ENCODE measurements around the gene RHBDL1.

The RHBDL1 gene

DNA sequence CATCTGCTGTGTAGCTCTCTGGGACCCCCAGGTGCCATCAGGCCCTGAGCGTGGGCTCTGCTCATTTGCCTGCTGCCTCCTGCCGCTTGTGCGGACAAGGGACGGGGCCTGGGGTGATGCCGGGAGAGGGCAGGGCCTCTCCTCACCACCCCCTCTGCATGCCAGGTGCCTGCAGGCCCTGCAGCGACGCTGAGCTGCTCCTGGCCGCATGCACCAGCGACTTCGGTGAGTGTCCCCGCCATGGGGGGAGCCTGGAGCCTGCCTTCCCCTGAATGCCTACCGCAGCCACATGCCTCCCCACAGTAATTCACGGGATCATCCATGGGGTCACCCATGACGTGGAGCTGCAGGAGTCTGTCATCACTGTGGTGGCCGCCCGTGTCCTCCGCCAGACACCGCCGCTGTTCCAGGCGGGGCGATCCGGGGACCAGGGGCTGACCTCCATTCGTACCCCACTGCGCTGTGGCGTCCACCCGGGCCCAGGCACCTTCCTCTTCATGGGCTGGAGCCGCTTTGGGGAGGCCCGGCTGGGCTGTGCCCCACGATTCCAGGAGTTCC, 41.4 kb downstream of the RHBDL1 start:
- H3K36me3 Mint-ChIP-seq (ENCODE audit: insufficient read depth): peaks cover 13% of the 10 kb centered on the region
- DNase-seq: no peak
- H3K4me3 Mint-ChIP-seq: peak overlapping the region; percentile 56 to 65
- peaks cover 15 to 17% of the 10 kb centered on the region in 2 donors for H3K4me1 Mint-ChIP-seq (ENCODE audit: low read depth in 2 of 2)
- peaks cover 0 to 8% of the 10 kb centered on the region in 2 donors for H3K27me3 Mint-ChIP-seq
- no peak overlapping the region for H3K27ac Mint-ChIP-seq
- ATAC-seq (replicated peaks): no peak
- no peaks in the 10 kb centered on the region for H3K9me3 Mint-ChIP-seq

DNA sequence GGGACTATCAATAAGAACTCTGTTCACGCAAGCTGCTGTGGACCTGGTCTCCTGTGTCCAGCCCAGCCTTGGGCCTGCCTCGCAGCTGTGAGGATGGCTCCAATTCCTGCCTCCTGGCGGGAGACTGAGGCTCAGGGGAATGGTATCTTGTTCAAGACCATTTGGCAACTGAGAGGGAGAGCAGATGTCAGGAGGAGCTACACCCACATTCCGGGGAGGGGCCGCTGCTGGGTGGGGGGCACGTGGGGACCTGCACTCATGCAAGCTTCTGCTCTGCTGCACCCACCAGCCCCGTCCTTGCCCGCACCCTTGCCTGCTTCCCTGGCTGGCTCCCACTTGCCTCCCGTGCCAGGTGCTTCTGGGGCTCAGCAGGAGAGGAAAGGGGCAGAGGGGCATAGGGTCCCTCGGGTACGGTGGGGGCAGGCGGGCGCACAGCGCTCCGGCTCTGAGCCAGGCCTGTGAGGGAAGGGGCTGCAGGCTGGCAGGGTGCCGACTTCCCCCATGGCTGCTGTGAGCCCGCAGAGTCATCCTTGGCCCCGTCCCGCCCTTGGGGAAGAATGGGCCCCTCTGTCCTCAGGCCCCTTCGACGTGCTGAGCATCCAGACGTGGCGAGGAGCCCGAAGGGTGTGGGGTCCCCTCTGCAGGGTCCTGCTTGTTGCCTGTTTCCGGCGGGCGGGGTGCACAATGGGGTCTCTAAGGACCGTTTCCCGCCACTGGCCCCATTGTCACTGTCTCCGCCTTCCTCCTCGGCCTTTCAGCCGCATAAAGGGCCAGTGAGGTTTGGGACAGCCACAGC, 42.2 kb downstream of the RHBDL1 start:
- peaks cover 0 to 8% of the 10 kb centered on the region in 2 donors for H3K27me3 Mint-ChIP-seq
- ATAC-seq (replicated peaks): no peak
- peaks cover 17% of the 10 kb centered on the region for H3K36me3 Mint-ChIP-seq (ENCODE audit: insufficient read depth)
- H3K9me3 Mint-ChIP-seq: no peaks in the 10 kb centered on the region
- H3K4me3 Mint-ChIP-seq: no peak overlapping the region
- peaks cover 17 to 19% of the 10 kb centered on the region in 2 donors for H3K4me1 Mint-ChIP-seq (ENCODE audit: low read depth in 2 of 2)
- H3K27ac Mint-ChIP-seq: no peak overlapping the region
- DNase-seq: no peak

DNA sequence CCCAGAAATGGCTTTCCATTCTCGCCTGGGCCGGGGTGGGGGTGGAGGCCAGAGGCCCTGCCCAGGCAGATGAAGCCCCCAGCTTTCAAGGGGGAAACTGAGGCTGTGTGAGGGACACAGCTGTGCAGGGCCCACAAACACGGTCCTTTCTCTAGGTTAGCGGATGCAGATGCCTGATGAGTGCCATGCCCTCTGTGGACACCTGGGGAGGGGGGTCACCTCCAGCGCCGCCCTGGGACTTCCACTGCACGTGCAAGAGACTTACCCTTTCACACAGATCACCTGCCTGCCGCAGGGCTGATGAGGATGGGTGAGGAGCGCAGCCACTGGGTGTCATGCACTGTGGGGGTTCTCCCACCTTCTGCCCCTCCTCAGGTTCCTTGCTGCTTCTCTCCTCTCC, 42.9 kb downstream of the RHBDL1 start:
- Mint-ChIP-seq H3K4me1 (ENCODE audit: low read depth in 2 of 2) (peaks cover 18 to 19% of the 10 kb centered on the region in 2 donors), H3K36me3 (ENCODE audit: insufficient read depth) (peaks cover 17% of the 10 kb centered on the region), H3K9me3 (no peaks in the 10 kb centered on the region), H3K27ac (no peak overlapping the region), H3K27me3 (peaks cover 0 to 8% of the 10 kb centered on the region in 2 donors), H3K4me3 (no peak overlapping the region)
- DNase-seq: no peak
- no peak for ATAC-seq (replicated peaks)

DNA sequence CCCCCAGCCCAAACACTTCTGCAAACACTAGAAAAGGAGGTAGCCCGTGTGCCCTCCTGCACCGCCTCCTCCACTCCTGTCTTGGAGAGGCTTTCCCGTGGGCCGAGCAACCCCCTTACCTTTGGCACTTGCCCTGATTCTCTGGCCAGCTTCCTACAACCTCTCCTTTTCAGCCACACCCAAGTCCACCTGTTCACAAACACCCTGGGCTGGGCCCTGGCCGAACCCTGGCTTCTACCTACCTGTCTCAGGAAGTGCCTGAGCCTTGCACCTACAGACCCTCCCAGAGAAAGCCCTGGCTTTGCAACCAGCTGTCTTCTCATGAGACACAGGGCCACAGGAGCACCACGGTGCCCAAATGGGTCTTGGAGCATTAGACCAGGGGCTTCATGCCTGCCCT, 43.5 kb downstream of the RHBDL1 start:
- ATAC-seq (replicated peaks) (no peak), DNase-seq (no peak)
- H3K9me3 Mint-ChIP-seq: no peaks in the 10 kb centered on the region
- H3K27ac Mint-ChIP-seq: peak overlapping the region in 1 of 2 donors; percentile 68
- H3K4me1 Mint-ChIP-seq (ENCODE audit: low read depth in 2 of 2): peaks cover 18 to 19% of the 10 kb centered on the region in 2 donors
- H3K4me3 Mint-ChIP-seq: peak overlapping the region; percentile 84 to 85
- peaks cover 15% of the 10 kb centered on the region for H3K36me3 Mint-ChIP-seq (ENCODE audit: insufficient read depth)
- H3K27me3 Mint-ChIP-seq: peaks cover 0 to 8% of the 10 kb centered on the region in 2 donors

DNA sequence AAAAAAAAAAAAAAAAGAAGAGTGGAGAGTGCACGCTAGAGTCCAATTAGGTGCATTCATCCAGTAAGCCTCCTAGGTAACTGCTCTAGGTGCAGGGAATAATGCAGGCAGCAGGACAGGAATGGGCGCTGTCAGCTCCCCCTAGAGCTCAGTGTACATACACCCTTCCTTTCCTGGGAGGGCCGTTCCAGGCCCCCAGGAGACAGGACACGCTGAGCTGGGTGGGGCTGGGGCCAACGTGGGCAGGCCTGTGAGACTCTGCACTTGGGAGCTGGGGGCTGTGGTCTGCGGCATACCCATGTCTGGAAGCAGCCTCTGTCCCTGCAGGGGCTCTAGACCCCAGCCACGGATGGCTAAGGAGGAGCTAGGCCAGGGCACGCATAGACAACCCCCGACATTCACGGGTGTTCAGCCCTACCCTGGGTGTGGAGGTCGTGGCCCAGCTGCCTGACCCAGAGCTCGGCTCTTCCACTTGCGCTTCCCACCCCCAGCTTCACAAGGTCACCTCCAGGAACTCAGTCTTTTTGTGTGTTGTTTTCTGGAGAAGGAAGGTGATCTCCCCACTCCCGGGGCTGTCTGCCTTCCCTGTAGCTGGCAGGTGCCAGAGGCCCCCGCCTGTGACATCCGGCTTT, 44.5 kb downstream of the RHBDL1 start:
- Mint-ChIP-seq H3K4me1 (ENCODE audit: low read depth in 2 of 2) (peaks cover 18 to 19% of the 10 kb centered on the region in 2 donors), H3K27ac (peak overlapping the region; percentile 69 to 71)
- no peak for ATAC-seq (replicated peaks)

DNA sequence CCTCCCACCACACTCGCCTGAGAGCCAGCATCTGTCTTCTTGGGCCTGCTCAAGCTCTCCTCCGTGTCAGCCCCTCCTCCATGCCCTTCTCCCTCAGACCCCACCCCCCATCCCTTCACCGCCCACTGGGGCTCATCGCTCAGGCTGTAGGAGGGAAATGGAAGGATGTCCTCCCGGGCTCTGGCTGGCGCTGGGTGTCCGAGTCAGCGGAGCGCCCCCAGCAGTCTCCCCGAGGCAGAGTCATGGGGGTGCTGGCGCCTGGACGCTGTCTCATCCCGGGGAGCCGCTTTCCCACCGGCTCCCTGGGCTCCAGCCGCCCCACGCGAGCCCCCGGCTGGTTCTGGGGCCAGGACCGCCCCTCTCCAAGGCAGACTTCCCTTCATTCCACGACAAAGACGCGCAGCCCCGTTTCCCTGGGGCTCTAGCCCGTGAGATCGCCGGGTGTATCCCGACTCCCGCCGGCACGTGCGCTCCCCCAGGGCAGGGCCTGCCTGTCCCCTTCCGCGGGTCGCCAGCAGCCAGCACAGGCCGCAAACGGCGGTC, 45.0 kb downstream of the RHBDL1 start:
- peak; percentile 5 for ATAC-seq (replicated peaks)
- Mint-ChIP-seq H3K9me3 (no peaks in the 10 kb centered on the region), H3K4me3 (peak overlapping the region; percentile 84 to 85), H3K27me3 (peaks cover 0 to 8% of the 10 kb centered on the region in 2 donors), H3K36me3 (ENCODE audit: insufficient read depth) (peaks cover 18% of the 10 kb centered on the region), H3K4me1 (ENCODE audit: low read depth in 2 of 2) (peaks cover 19 to 22% of the 10 kb centered on the region in 2 donors), H3K27ac (peak overlapping the region; percentile 69 to 71)
- DNase-seq: no peak

More for the DNA sequence above, 44.5 kb downstream of the RHBDL1 start:
- peaks cover 18% of the 10 kb centered on the region for H3K36me3 Mint-ChIP-seq (ENCODE audit: insufficient read depth)
- H3K27me3 Mint-ChIP-seq: peaks cover 0 to 8% of the 10 kb centered on the region in 2 donors
- DNase-seq: no peak
- peak overlapping the region; percentile 84 to 85 for H3K4me3 Mint-ChIP-seq
- no peaks in the 10 kb centered on the region for H3K9me3 Mint-ChIP-seq

DNA sequence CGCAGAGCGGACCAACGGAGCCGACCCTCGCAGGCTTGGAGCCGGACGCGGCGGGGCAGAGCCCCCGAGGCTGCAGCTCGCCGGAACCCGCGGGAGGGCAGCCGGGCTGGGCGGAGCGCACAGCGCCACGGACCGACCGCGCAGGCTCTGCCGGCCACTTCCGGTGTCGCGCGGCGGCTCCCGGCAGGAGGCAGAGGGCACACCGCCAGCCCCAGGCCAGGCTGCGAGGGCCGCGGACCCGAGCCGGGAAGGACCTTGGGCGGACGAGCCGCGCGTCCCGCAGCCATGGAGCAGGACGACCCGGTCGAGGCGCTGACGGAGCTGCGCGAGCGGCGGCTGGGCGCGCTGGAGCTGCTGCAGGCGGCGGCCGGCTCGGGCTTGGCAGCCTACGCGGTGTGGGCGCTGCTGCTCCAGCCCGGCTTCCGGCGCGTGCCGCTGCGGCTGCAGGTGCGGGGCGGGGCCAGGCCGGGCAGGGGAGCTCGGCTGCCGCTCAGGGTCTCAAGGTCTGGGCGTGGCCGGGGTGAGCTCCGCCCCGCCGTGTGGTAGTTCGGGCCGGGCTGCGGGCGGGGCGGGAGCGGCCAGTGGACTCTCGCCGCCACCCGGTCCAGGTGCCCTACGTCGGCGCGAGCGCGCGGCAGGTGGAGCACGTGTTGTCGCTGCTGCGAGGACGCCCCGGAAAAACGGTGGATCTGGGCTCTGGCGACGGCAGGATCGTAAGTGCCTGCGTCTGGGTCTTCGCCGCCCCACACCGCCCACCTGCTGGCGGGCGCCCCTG, 45.7 kb downstream of the RHBDL1 start, which contains the start of gene ANTKMT:
Gene ANTKMT, plus strand, starts transcription at position 157 of the 775 bp plus-strand sequence. Its CDS starts 129 bp downstream, at position 286.
- H3K4me1 Mint-ChIP-seq (ENCODE audit: low read depth in 2 of 2): peaks cover 19 to 22% of the 10 kb centered on the region in 2 donors
- DNase-seq (peak; percentile 67 to 79 (median 73)), ATAC-seq (replicated peaks) (peak; percentile 75)
- H3K4me3 Mint-ChIP-seq: peak within 1 kb of the TSS; percentile 84 to 85
- H3K9me3 Mint-ChIP-seq: no peaks in the 10 kb centered on the region
- H3K27me3 Mint-ChIP-seq: peaks cover 0 to 5% of the 10 kb centered on the region in 2 donors
- peaks cover 18% of the 10 kb centered on the region for H3K36me3 Mint-ChIP-seq (ENCODE audit: insufficient read depth)
- H3K27ac Mint-ChIP-seq: peak within 1 kb of the TSS; percentile 69 to 83

DNA sequence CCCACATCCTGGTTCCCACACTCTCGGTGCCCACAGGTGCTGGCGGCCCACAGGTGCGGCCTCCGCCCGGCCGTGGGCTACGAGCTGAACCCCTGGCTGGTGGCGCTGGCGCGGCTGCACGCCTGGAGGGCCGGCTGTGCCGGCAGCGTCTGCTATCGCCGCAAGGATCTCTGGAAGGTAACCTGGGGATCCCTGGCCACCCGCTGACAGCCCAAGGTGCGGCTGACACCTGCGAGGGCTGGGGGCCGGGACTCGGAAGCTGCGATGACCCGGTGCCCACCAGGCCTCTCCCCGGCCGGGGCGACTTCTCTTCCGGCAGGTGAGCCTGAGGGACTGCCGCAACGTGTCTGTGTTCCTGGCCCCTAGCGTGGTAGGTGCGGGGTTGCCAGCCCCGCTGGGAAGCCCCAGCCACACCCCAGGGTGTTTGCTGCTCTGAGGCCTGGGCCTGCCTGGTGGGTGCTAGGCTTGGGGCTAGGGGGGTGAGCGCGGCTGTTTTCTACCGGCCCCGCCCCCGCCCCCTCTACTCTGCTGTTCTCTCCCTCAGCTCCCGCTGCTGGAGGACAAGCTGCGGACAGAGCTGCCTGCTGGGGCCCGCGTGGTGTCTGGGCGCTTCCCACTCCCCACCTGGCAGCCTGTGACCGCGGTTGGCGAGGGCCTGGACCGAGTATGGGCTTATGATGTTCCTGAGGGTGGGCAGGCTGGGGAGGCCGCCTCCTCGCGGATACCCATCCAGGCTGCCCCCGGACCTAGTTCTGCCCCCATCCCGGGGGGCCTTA, 46.5 kb downstream of the RHBDL1 start:
- peak; percentile 47 for ATAC-seq (replicated peaks)
- Mint-ChIP-seq H3K27me3 (no peaks in the 10 kb centered on the region), H3K36me3 (ENCODE audit: insufficient read depth) (peaks cover 22% of the 10 kb centered on the region), H3K4me3 (peak overlapping the region; percentile 79 to 81), H3K9me3 (no peaks in the 10 kb centered on the region), H3K4me1 (ENCODE audit: low read depth in 2 of 2) (peaks cover 15 to 19% of the 10 kb centered on the region in 2 donors), H3K27ac (peak overlapping the region; percentile 49 to 83)
- peak in 2 of 3 experiments; percentile 43 to 44 for DNase-seq

DNA sequence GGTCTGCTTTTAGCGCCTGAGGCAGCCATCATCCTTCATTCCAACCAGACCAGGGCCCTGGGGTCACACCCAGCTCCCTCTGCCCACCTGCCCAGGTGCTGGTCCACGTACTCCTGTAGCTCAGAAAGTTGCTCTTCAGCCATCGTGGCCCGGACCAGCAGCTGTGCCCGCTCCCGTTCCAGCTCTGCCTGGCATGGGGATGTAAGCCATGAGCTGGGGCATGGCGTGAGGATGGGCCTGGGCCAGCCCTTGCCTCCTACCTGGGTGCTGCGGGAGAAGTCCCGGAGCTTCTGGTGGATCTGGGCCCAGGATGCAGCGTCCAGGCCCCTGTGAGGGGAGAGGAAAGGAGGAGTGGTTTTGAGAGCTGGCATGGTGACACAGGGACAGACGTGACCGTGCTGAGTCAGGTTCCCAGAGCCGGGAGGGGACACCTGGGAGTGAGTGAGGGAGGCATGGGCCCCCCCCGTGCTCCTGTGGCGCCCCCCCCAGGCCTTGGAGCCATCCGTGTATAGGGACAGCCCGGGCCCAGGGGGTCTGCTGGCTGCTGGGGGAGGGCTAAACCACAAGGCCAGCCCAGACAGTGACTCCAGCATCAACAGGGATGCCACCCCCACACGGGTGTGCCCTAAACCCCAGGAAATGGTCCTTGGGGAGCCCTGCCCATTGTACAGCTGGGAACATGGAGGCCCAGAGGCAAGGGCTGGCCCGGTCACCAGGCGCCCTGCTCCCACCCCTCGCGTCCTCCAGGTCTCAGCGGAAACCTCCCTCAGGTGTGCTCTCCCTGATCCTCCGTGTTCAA, 47.6 kb downstream of the RHBDL1 start:
- Mint-ChIP-seq H3K27me3 (no peaks in the 10 kb centered on the region), H3K4me3 (peak overlapping the region; percentile 45 to 81), H3K36me3 (ENCODE audit: insufficient read depth) (peaks cover 25% of the 10 kb centered on the region), H3K4me1 (ENCODE audit: low read depth in 2 of 2) (peaks cover 15 to 19% of the 10 kb centered on the region in 2 donors), H3K9me3 (no peaks in the 10 kb centered on the region), H3K27ac (peak overlapping the region; percentile 49 to 83)
- DNase-seq (no peak), ATAC-seq (replicated peaks) (no peak)

DNA sequence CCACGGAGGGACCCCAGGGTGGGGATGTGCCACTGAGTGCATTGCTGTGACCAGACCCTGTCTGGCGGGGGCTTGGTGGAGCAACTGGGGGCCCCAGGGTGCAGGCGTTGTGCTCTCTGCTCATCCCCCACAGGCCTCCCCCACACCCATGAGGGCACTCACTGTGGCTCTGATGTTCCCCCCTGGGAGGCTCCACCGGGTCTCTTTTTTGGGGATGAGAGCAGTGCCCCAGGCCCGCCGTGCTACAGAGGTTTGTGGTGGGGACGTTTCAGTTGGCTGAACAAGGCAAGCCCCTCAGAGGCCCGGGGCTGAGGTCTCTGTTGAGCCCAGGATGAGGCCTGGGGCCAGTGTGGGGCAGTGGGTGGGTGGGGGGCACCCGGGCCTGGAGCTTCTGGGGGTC, 48.2 kb downstream of the RHBDL1 start:
- Mint-ChIP-seq H3K4me3 (peak overlapping the region in 1 of 2 donors; percentile 42), H3K36me3 (ENCODE audit: insufficient read depth) (peaks cover 30% of the 10 kb centered on the region), H3K27me3 (no peaks in the 10 kb centered on the region), H3K9me3 (no peaks in the 10 kb centered on the region), H3K4me1 (ENCODE audit: low read depth in 2 of 2) (peaks cover 15 to 19% of the 10 kb centered on the region in 2 donors), H3K27ac (peak overlapping the region in 1 of 2 donors; percentile 62)
- ATAC-seq (replicated peaks): no peak
- no peak for DNase-seq

DNA sequence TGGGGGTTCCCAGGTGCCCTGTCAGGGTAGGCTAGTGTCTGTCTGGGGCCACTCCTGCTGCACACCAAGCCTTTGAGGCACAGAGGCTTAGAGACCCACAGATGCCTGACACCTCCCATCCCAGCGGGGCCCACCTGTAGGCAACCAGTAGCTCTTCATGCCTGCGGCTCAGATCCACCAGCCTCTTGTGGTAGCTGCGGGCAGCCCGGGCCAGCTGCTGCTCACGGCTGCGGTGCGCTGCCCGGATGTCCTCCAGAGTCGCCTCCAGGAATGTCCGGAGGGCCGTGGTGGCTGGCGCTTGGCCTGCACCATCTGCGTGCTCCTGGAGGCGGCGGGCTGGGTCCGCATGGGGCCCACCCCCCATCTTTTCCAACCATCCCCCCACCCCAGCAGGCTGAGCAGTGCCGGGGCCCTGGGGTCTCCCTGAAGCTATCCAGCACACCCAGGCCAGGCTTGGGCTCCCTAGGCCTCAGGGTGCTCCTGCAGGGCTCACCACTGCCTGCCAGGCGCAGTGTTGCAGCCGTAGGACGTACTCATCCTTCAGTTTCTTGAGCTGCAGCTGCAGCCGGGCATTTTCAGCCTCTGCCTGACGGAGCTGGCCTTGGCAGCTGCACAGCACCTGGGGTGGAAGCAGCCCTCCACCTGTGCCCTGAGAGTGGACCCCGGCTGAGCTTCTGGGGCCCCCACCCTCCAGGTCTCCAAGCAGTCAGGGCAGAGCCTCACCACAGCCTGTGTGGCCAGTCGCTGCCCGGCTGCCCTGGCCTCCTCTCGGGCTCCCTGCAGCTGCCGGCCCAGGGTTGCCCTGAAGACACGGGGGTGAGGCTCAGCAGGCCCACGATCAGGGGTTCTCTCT, 48.9 kb downstream of the RHBDL1 start:
- peak overlapping the region in 1 of 2 donors; percentile 62 for H3K27ac Mint-ChIP-seq
- no peak for ATAC-seq (replicated peaks)
- no peaks in the 10 kb centered on the region for H3K27me3 Mint-ChIP-seq
- DNase-seq: no peak
- H3K4me1 Mint-ChIP-seq (ENCODE audit: low read depth in 2 of 2): peaks cover 10 to 15% of the 10 kb centered on the region in 2 donors
- no peaks in the 10 kb centered on the region for H3K9me3 Mint-ChIP-seq
- no peak overlapping the region for H3K4me3 Mint-ChIP-seq
- H3K36me3 Mint-ChIP-seq (ENCODE audit: insufficient read depth): peaks cover 34% of the 10 kb centered on the region

All from effector memory CD8-positive, alpha-beta T cell (primary cell).